GM12872 (cell line): Measurements from ENCODE around the gene NAV2.

ENCODE experiments used
- TF ChIP-seq, protein P1 (sequence below): IDR thresholded peaks from 3 replicates; pipeline ENCODE4 v1.5.1; 2011; ENCODE audit warnings: low read depth, mild to moderate bottlenecking, low read length, moderate library complexity; ENCODE audit not compliant: insufficient read depth

NAV2 gene

DNA sequence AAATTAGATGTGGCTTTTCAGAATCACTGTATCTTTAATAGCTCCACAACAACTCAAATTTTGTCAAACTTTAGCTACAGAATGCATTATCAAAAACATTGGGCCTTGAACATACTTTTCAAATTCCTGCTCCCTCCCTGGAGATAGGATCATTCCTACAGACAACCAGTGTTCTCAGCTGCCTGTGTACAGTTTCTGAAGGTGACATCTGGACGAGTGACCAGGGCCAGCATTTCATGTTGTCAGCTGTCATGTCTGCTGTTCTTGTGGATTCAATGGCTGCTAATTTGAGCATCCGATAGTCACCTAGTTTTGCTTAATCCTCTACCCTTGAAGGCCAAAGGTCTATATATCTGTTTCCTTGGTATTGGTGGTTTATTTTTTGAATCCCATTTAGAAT is 259.5 kb downstream of the NAV2 start:
- TF ChIP-seq, protein P1, sequence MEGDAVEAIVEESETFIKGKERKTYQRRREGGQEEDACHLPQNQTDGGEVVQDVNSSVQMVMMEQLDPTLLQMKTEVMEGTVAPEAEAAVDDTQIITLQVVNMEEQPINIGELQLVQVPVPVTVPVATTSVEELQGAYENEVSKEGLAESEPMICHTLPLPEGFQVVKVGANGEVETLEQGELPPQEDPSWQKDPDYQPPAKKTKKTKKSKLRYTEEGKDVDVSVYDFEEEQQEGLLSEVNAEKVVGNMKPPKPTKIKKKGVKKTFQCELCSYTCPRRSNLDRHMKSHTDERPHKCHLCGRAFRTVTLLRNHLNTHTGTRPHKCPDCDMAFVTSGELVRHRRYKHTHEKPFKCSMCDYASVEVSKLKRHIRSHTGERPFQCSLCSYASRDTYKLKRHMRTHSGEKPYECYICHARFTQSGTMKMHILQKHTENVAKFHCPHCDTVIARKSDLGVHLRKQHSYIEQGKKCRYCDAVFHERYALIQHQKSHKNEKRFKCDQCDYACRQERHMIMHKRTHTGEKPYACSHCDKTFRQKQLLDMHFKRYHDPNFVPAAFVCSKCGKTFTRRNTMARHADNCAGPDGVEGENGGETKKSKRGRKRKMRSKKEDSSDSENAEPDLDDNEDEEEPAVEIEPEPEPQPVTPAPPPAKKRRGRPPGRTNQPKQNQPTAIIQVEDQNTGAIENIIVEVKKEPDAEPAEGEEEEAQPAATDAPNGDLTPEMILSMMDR = no peak

DNA sequence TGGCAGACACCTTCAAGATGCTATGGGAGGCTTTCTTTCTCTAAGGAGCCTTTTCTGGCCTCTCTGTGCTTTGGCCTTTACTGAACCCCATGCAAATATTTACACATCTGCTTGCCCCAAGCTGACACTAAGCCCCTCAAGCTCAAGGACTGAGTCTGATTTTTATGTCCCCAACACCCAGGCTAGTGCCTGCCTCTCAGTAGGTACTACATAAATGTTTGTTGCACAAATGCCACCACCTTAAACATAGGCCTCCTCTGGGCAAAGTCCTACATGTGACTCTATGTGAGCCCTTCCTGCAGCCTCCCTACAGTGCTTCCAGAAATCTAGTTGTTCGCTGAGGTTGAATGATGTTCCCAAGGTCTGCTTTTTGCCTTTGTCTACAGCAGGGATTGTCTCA is 260.0 kb downstream of the NAV2 start:
- TF ChIP-seq, protein P1 = no peak

- TF ChIP-seq, protein P1 = no peak
These were observed 260.5 kb downstream of the NAV2 start for GRCh38 chr11:19973136-19973635.

GRCh38 chr11:19974886-19975285 is 262.2 kb downstream of the NAV2 start:
- TF ChIP-seq, protein P1 = no peak

- TF ChIP-seq, protein P1 = no peak
These were observed 262.9 kb downstream of the NAV2 start for GRCh38 chr11:19975414-19975990.

DNA sequence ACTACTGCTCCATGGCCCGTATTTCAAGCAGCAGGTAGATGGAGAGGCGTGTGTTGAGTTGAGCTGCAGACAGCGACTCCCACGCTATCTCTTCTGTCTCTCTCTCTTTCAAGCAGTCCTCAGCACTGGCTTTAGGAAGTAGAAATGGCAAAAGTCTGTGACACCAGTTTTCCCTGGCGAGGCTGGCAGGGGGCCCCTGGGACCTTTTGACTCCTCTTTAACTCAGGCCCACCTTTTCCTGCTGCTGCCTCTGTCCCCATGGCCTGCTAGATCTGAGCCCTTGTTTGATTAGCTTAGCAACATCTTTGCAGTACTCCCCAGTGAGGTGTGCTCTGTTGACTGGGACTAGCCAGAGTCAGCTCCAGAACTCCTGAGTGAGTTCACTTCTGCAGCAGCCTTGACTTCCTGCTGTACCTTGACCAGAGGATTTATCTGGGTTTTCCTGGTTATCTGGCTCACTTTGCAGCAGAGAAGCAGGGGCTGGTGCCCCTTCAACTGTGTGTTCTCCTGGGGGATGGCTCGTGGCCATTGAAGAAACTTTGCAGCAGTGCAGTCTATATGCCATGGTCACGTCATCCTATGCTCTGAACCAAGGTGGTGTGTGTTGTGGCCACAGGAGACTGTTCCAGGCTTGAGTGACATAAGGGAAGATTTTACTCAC is 263.8 kb downstream of the NAV2 start:
- TF ChIP-seq, protein P1 = no peak

- TF ChIP-seq, protein P1 = no peak
These were observed 265.3 kb downstream of the NAV2 start for GRCh38 chr11:19977941-19978340.
